ENCODE results near the gene ZFP69B. TPM values are rescaled to one million over a fixed set of nuclear protein-coding genes. Genes with fewer than 3 reads are reported as not detected.

The ZFP69B gene
- polyA plus RNA-seq, 1 of the 3 experiments (the other 2 are of a cell fraction), result 1.7 TPM

DNA sequence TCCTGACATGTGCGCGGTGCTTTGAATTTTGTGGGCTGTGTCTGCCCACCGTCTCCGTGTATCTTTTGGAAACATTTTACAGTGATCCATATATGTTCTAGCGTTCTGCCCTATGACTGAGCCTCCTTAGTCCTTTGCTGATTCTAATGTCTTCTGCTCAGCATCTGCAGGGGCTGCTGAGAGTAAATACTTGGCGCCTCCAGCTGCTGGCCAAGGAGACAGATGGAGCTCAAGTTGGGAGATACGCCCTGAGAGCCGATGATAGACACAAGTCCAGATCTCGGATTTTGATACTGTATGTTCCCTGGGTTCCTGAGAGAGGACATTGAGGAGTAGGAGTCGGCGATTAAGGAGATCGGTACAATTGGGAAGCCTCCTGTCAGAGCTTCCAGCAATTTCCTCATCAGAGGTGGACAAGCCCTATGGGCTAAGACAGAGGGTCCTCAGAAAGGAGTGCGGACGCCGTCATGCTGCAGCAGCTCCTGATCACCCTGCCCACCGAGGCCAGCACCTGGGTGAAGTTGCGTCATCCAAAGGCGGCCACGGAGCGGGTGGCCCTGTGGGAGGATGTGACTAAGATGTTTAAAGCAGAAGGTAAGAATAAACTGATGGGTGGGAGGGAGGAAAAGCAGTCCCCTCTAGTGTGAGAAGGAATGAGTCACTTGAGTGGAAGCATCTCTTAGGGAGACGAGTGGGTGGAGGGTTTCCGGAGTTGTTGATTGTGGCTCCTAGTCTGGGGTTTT is 390 bp downstream of the ZFP69B start (continued):
- TF ChIP-seq ZBTB33 (IDR thresholded peaks at IDR 0.05; ENCODE audit: borderline replicate concordance, low read depth) (0 out of 2 replicates have a peak, but pooled peaks have one; percentile 3), POLR2AphosphoS5 (IDR thresholded peaks at IDR 0.05; ENCODE audit: low read depth, low read length) (peak; percentile 36; the same call in 1 of the 2 replicates), JUND (IDR thresholded peaks at IDR 0.05) (peak; percentile 29; the same call in 1 of the 2 replicates), CHD2 (IDR thresholded peaks at IDR 0.05; ENCODE audit: low read length, partially characterized antibody) (no peak), SIN3A (IDR thresholded peaks at IDR 0.05; ENCODE audit: borderline replicate concordance, low read depth, low read length) (no peak), GATA2 (CRISPR knock-in tag; IDR thresholded peaks at IDR 0.05) (peak; percentile 37; the same call in 1 of the 2 replicates)
- TF ChIP-seq, protein P1, sequence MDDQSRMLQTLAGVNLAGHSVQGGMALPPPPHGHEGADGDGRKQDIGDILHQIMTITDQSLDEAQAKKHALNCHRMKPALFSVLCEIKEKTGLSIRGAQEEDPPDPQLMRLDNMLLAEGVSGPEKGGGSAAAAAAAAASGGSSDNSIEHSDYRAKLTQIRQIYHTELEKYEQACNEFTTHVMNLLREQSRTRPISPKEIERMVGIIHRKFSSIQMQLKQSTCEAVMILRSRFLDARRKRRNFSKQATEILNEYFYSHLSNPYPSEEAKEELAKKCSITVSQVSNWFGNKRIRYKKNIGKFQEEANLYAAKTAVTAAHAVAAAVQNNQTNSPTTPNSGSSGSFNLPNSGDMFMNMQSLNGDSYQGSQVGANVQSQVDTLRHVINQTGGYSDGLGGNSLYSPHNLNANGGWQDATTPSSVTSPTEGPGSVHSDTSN (IDR thresholded peaks at IDR 0.05), result no peak

GRCh38 chr1:40451238-40451585 is 936 bp downstream of the ZFP69B start:
- CTCF ChIA-PET, result interaction anchor here (0.7 to 2.3 kb wide), 2 partner anchors 12 to 1815 kb away, joined by 3 to 15 read pairs; no protein-coding TSS in a partner anchor
- peak overlapping the region; percentile 96 for H2AFZ ChIP-seq (ENCODE audit: low read depth)
- peak overlapping the region; percentile 79 to 95 for H3K27ac ChIP-seq (ENCODE audit: low read depth in 2 of 2, low read length in 1 of 2)
- TF ChIP-seq GATA2 (CRISPR knock-in tag; IDR thresholded peaks at IDR 0.05) (no peak), JUND (IDR thresholded peaks at IDR 0.05) (no peak), YY1 (IDR thresholded peaks at IDR 0.05; ENCODE audit: low read depth) (no peak), ELF1 (IDR thresholded peaks at IDR 0.05) (no peak), FOXJ3 (CRISPR knock-in tag; IDR thresholded peaks at IDR 0.05) (no peak), POLR2AphosphoS5 (IDR thresholded peaks at IDR 0.05; ENCODE audit: low read depth, low read length) (no peak)
- peaks cover 14% of the 10 kb centered on the region for H3F3A ChIP-seq (replicated peaks; ENCODE audit: insufficient read depth)
- H3K36me3 ChIP-seq (replicated peaks in 1 of 2; ENCODE audit: control insufficient read depth in 1 of 2, insufficient read depth in 2 of 2, low read length in 1 of 2), result peaks cover 8 to 19% of the 10 kb centered on the region in 2 experiments
- H3K9me2 ChIP-seq, result no peaks in the 10 kb centered on the region
- peak overlapping the region; percentile 73 to 83 for H3K4me3 ChIP-seq (ENCODE audit: low read depth in 2 of 2, low read length in 1 of 2)
- POLR2A ChIA-PET, result interaction anchor here (1.3 kb wide), 1 partner anchor 212 kb away, joined by 3 read pairs; no protein-coding TSS in a partner anchor
- H3K27me3 ChIP-seq (ENCODE audit: insufficient read depth), result no peaks in the 10 kb centered on the region
- H3K4me2 ChIP-seq, result peak overlapping the region; percentile 87
- H3K4me1 ChIP-seq (ENCODE audit: control insufficient read depth in 1 of 2, insufficient read depth in 2 of 2, low read depth in 1 of 2, low read length in 1 of 2), result peaks cover 0 to 2% of the 10 kb centered on the region in 2 experiments; a peak in 2 of 4 replicates
- WGBS (ENCODE audit: low lambda C conversion rate), result 57% methylated on average over 1 of the region's 1 CpG
- H3K9me3 ChIP-seq, result 0 out of 2 replicates have a peak, but pooled peaks cover 3% of the 10 kb centered on the region
- no peak for DNase-seq
- peak overlapping the region; percentile 66; the same call in 1 of the 2 replicates for H3K9ac ChIP-seq
- 0 out of 2 replicates have a peak, but pooled peaks cover 2% of the 10 kb centered on the region for H3K79me2 ChIP-seq (ENCODE audit: insufficient read depth)
- H4K20me1 ChIP-seq (ENCODE audit: insufficient read depth), result no peaks in the 10 kb centered on the region

DNA sequence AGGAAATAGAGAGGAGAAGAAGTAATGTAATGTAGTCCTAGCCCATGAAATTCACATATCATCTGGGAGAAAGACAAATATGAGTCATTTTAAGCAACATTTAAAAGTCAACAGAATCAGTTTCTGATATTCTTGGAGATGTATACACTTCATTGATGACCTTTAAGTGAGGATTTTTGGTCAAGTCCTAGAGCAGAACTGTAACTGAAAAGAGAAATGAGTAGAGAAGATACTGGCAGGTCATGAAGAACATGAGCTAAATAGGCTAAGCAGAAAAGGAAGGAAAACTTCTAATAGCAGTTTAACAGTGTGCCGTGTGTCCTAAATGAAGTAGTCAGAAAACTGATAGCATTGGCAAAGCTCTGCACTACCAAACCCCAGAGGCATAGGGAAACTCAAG is 4.6 kb downstream of the ZFP69B start:
- Histone ChIP-seq H3F3A (replicated peaks; ENCODE audit: insufficient read depth) (peaks cover 10% of the 10 kb centered on the region), H3K9me3 (peaks cover 23% of the 10 kb centered on the region; the same call in 1 of the 2 replicates), H3K4me3 (ENCODE audit: low read depth in 2 of 2, low read length in 1 of 2) (no peak overlapping the region), H3K27me3 (ENCODE audit: insufficient read depth) (no peaks in the 10 kb centered on the region), H4K20me1 (ENCODE audit: insufficient read depth) (no peaks in the 10 kb centered on the region), H3K4me1 (ENCODE audit: control insufficient read depth in 1 of 2, insufficient read depth in 2 of 2, low read depth in 1 of 2, low read length in 1 of 2) (peaks cover 0 to 2% of the 10 kb centered on the region in 2 experiments; a peak in 1 of 4 replicates), H3K9me2 (no peaks in the 10 kb centered on the region), H3K4me2 (no peak overlapping the region), H2AFZ (ENCODE audit: low read depth) (no peak overlapping the region), H3K9ac (no peak overlapping the region), H3K36me3 (replicated peaks in 1 of 2; ENCODE audit: control insufficient read depth in 1 of 2, insufficient read depth in 2 of 2, low read length in 1 of 2) (peaks cover 41 to 50% of the 10 kb centered on the region in 2 experiments), H3K27ac (ENCODE audit: low read depth in 2 of 2, low read length in 1 of 2) (no peak overlapping the region), H3K79me2 (ENCODE audit: insufficient read depth) (0 out of 2 replicates have a peak, but pooled peaks cover 2% of the 10 kb centered on the region)
- DNase-seq, result no peak
- CTCF ChIA-PET, result no interaction called here
- POLR2A ChIA-PET, result no interaction called here
- TF ChIP-seq TAF1 (IDR thresholded peaks at IDR 0.05; ENCODE audit: borderline replicate concordance, low read depth, low read length), result no peak
- TF ChIP-seq FOXM1 (IDR thresholded peaks at IDR 0.05; ENCODE audit: low read depth), result no peak
- no peak for TF ChIP-seq REST (IDR thresholded peaks at IDR 0.05; ENCODE audit: low read depth, low read length)
- no peak for TF ChIP-seq CHD2 (IDR thresholded peaks at IDR 0.05; ENCODE audit: low read length, partially characterized antibody)
- TF ChIP-seq GABPA (IDR thresholded peaks at IDR 0.05; ENCODE audit: low read depth), result no peak
- TF ChIP-seq YY1 (IDR thresholded peaks at IDR 0.05; ENCODE audit: low read depth), result no peak
- TF ChIP-seq EZH2phosphoT487 (IDR thresholded peaks at IDR 0.05; ENCODE audit: borderline replicate concordance, low read depth), result no peak
- TF ChIP-seq MXI1 (IDR thresholded peaks at IDR 0.05; ENCODE audit: low read depth, low read length), result no peak
- TF ChIP-seq SIN3A (IDR thresholded peaks at IDR 0.05; ENCODE audit: borderline replicate concordance, low read depth, low read length), result no peak
- TF ChIP-seq RXRA (IDR thresholded peaks at IDR 0.05; ENCODE audit: borderline replicate concordance, low read depth), result no peak
- 100% methylated on average over 1 of the region's 1 CpG for WGBS (ENCODE audit: low lambda C conversion rate)

All from SK-N-SH (cell line).